WTC11 (cell line): ENCODE data around the gene GABRA4.

Experiments
- MLX ChIP-seq: sonication (generic); formaldehyde crosslinking; IDR thresholded peaks from 2 replicates; pipeline ENCODE4 v1.8.1; 2023; ENCODE audit warnings: mild to moderate bottlenecking, missing genetic modification reagents, moderate library complexity
- ZBTB21 ChIP-seq: sonication (generic); formaldehyde crosslinking; IDR thresholded peaks from 2 replicates; pipeline ENCODE4 v1.8.1; 2023; ENCODE audit warnings: mild to moderate bottlenecking, missing genetic modification reagents, borderline replicate concordance
- ZNF232 ChIP-seq: sonication (generic); formaldehyde crosslinking; IDR thresholded peaks from 2 replicates; pipeline ENCODE4 v1.8.0; 2022; ENCODE audit warnings: mild to moderate bottlenecking, missing genetic modification reagents
- TF ChIP-seq, protein P1 (sequence below): fragments of 200-600 bp; IDR thresholded peaks from 2 replicates; pipeline ENCODE4 v1.8.0; 2022; ENCODE audit warnings: antibody characterized with exemption

DNA sequence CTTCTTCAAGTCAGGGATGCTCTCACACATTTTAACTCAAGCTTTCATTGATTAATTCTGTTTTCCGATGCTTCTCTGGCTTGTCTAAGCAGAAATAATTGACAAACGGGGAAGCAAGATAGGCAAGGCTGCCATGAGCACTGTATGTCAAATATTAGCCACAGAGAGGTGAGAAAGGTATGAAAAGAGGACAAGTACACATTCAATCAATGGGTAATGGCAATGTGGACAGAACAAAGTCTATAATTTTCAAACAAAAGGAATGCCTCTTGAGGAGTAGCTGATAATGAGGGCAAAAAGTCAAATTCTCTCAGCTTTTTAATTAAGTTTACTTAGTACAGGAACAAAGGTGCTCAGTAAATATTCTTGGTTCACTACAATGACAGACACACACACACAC is 104.0 kb downstream of the GABRA4 start:
- TF ChIP-seq ZBTB21 (CRISPR knock-in tag) = no peak
- TF ChIP-seq, protein P1, sequence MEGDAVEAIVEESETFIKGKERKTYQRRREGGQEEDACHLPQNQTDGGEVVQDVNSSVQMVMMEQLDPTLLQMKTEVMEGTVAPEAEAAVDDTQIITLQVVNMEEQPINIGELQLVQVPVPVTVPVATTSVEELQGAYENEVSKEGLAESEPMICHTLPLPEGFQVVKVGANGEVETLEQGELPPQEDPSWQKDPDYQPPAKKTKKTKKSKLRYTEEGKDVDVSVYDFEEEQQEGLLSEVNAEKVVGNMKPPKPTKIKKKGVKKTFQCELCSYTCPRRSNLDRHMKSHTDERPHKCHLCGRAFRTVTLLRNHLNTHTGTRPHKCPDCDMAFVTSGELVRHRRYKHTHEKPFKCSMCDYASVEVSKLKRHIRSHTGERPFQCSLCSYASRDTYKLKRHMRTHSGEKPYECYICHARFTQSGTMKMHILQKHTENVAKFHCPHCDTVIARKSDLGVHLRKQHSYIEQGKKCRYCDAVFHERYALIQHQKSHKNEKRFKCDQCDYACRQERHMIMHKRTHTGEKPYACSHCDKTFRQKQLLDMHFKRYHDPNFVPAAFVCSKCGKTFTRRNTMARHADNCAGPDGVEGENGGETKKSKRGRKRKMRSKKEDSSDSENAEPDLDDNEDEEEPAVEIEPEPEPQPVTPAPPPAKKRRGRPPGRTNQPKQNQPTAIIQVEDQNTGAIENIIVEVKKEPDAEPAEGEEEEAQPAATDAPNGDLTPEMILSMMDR = no peak
- TF ChIP-seq ZNF232 = no peak
- no peak for TF ChIP-seq MLX
